Measurements from ENCODE around the gene INAFM2.

INAFM2 gene

GRCh38 chr15:40323953-40324937, 753 bp downstream of the INAFM2 start:
- FAIRE-seq (no peak), DNase-seq (ENCODE audit: insufficient read length) (no peak)

GRCh38 chr15:40325188-40325587, 1.7 kb downstream of the INAFM2 start:
- FAIRE-seq (no peak), DNase-seq (ENCODE audit: insufficient read length) (no peak)
- TF ChIP-seq TAF1 (IDR thresholded peaks at IDR 0.05; ENCODE audit: borderline replicate concordance, low read depth, low read length) (no peak), POLR2AphosphoS5 (IDR thresholded peaks at IDR 0.05; ENCODE audit: low read depth, low read length) (no peak), POLR2A (IDR thresholded peaks at IDR 0.05; ENCODE audit: low read depth, low read length) (no peak)

More at GRCh38 chr15:40323953-40324937, 753 bp downstream of the INAFM2 start:
- TF ChIP-seq POLR2AphosphoS5 (IDR thresholded peaks at IDR 0.05; ENCODE audit: low read depth, low read length) (no peak), POLR2A (IDR thresholded peaks at IDR 0.05; ENCODE audit: low read depth, low read length) (no peak), TAF1 (IDR thresholded peaks at IDR 0.05; ENCODE audit: borderline replicate concordance, low read depth, low read length) (no peak)

- FAIRE-seq (no peak), DNase-seq (ENCODE audit: insufficient read length) (no peak)
- TF ChIP-seq POLR2A (IDR thresholded peaks at IDR 0.05; ENCODE audit: low read depth, low read length): no peak
- no peak for TF ChIP-seq TAF1 (IDR thresholded peaks at IDR 0.05; ENCODE audit: borderline replicate concordance, low read depth, low read length)
- no peak for TF ChIP-seq POLR2AphosphoS5 (IDR thresholded peaks at IDR 0.05; ENCODE audit: low read depth, low read length)
These were observed 2.2 kb downstream of the INAFM2 start for GRCh38 chr15:40325700-40326099.

- DNase-seq (ENCODE audit: insufficient read length) (no peak), FAIRE-seq (no peak)
- TF ChIP-seq TAF1 (IDR thresholded peaks at IDR 0.05; ENCODE audit: borderline replicate concordance, low read depth, low read length) (no peak), POLR2AphosphoS5 (IDR thresholded peaks at IDR 0.05; ENCODE audit: low read depth, low read length) (no peak), POLR2A (IDR thresholded peaks at IDR 0.05; ENCODE audit: low read depth, low read length) (no peak)
These were observed 4.0 kb downstream of the INAFM2 start for GRCh38 chr15:40327457-40327856.

GRCh38 chr15:40328176-40328575, 4.7 kb downstream of the INAFM2 start:
- FAIRE-seq (no peak), DNase-seq (ENCODE audit: insufficient read length) (no peak)
- TF ChIP-seq TAF1 (IDR thresholded peaks at IDR 0.05; ENCODE audit: borderline replicate concordance, low read depth, low read length) (no peak), POLR2A (IDR thresholded peaks at IDR 0.05; ENCODE audit: low read depth, low read length) (no peak), POLR2AphosphoS5 (IDR thresholded peaks at IDR 0.05; ENCODE audit: low read depth, low read length) (no peak)

- DNase-seq (ENCODE audit: insufficient read length) (no peak), FAIRE-seq (no peak)
- TF ChIP-seq POLR2A (IDR thresholded peaks at IDR 0.05; ENCODE audit: low read depth, low read length): no peak
- no peak for TF ChIP-seq POLR2AphosphoS5 (IDR thresholded peaks at IDR 0.05; ENCODE audit: low read depth, low read length)
- TF ChIP-seq TAF1 (IDR thresholded peaks at IDR 0.05; ENCODE audit: borderline replicate concordance, low read depth, low read length): no peak
These were observed 5.3 kb downstream of the INAFM2 start for GRCh38 chr15:40328751-40329150.

GRCh38 chr15:40329804-40330203, 6.3 kb downstream of the INAFM2 start:
- DNase-seq (ENCODE audit: insufficient read length) (no peak), FAIRE-seq (no peak)
- TF ChIP-seq TAF1 (IDR thresholded peaks at IDR 0.05; ENCODE audit: borderline replicate concordance, low read depth, low read length) (no peak), POLR2A (IDR thresholded peaks at IDR 0.05; ENCODE audit: low read depth, low read length) (no peak), POLR2AphosphoS5 (IDR thresholded peaks at IDR 0.05; ENCODE audit: low read depth, low read length) (no peak)

- no peak for FAIRE-seq
- no peak for DNase-seq (ENCODE audit: insufficient read length)
- TF ChIP-seq TAF1 (IDR thresholded peaks at IDR 0.05; ENCODE audit: borderline replicate concordance, low read depth, low read length): no peak
- TF ChIP-seq POLR2AphosphoS5 (IDR thresholded peaks at IDR 0.05; ENCODE audit: low read depth, low read length): no peak
- TF ChIP-seq POLR2A (IDR thresholded peaks at IDR 0.05; ENCODE audit: low read depth, low read length): no peak
These were observed 6.9 kb downstream of the INAFM2 start for GRCh38 chr15:40330368-40330836.

GRCh38 chr15:40331026-40331425, 7.5 kb downstream of the INAFM2 start:
- FAIRE-seq: no peak
- no peak for TF ChIP-seq TAF1 (IDR thresholded peaks at IDR 0.05; ENCODE audit: borderline replicate concordance, low read depth, low read length)
- TF ChIP-seq POLR2AphosphoS5 (IDR thresholded peaks at IDR 0.05; ENCODE audit: low read depth, low read length): no peak
- TF ChIP-seq POLR2A (IDR thresholded peaks at IDR 0.05; ENCODE audit: low read depth, low read length): no peak
- DNase-seq (ENCODE audit: insufficient read length): no peak

GRCh38 chr15:40331637-40332036, 8.1 kb downstream of the INAFM2 start:
- no peak for TF ChIP-seq TAF1 (IDR thresholded peaks at IDR 0.05; ENCODE audit: borderline replicate concordance, low read depth, low read length)
- no peak for TF ChIP-seq POLR2A (IDR thresholded peaks at IDR 0.05; ENCODE audit: low read depth, low read length)
- TF ChIP-seq POLR2AphosphoS5 (IDR thresholded peaks at IDR 0.05; ENCODE audit: low read depth, low read length): no peak
- DNase-seq (ENCODE audit: insufficient read length) (no peak), FAIRE-seq (no peak)

- no peak for TF ChIP-seq POLR2A (IDR thresholded peaks at IDR 0.05; ENCODE audit: low read depth, low read length)
- TF ChIP-seq POLR2AphosphoS5 (IDR thresholded peaks at IDR 0.05; ENCODE audit: low read depth, low read length): no peak
- TF ChIP-seq TAF1 (IDR thresholded peaks at IDR 0.05; ENCODE audit: borderline replicate concordance, low read depth, low read length): no peak
- no peak for DNase-seq (ENCODE audit: insufficient read length)
- FAIRE-seq: no peak
These were observed 8.8 kb downstream of the INAFM2 start for GRCh38 chr15:40332113-40332781.
